Effector CD8-positive, alpha-beta T cell (primary cell): Measurements from ENCODE around the gene ZDHHC17.
"Not testable (repeated sequence)": the region's sequence is repeated elsewhere in the genome, so short reads cannot be mapped to it uniquely, and the experiment has no call there.

Experiments
- DNase-seq: peaks from one replicate; lab custom pipeline; 2025; lab: John Stamatoyannopoulos, UW

The ZDHHC17 gene

GRCh38 chr12:76766161-76766560 lies 2.2 kb downstream of the ZDHHC17 start:
- DNase-seq = no peak

GRCh38 chr12:76768576-76768975 lies 4.7 kb downstream of the ZDHHC17 start:
- DNase-seq = no peak

GRCh38 chr12:76777765-76778216 lies 13.9 kb downstream of the ZDHHC17 start:
- DNase-seq = no peak

- no peak for DNase-seq
Measured at GRCh38 chr12:76778364-76778763, 14.4 kb downstream of the ZDHHC17 start.

- DNase-seq = not testable (repeated sequence)
Measured at GRCh38 chr12:76779310-76779709, 15.4 kb downstream of the ZDHHC17 start.

GRCh38 chr12:76781321-76781720 lies 17.4 kb downstream of the ZDHHC17 start:
- no peak for DNase-seq

GRCh38 chr12:76782526-76782925 lies 18.6 kb downstream of the ZDHHC17 start:
- DNase-seq = no peak

- DNase-seq = no peak
Measured at GRCh38 chr12:76784600-76785051, 20.7 kb downstream of the ZDHHC17 start.

- DNase-seq = no peak
Measured at GRCh38 chr12:76785407-76785806, 21.5 kb downstream of the ZDHHC17 start.

- DNase-seq = no peak
Measured at GRCh38 chr12:76786986-76787385, 23.1 kb downstream of the ZDHHC17 start.

GRCh38 chr12:76787689-76788088 lies 23.8 kb downstream of the ZDHHC17 start:
- DNase-seq = no peak

GRCh38 chr12:76789335-76790050 lies 25.6 kb downstream of the ZDHHC17 start:
- DNase-seq = no peak

GRCh38 chr12:76790564-76791552 lies 26.9 kb downstream of the ZDHHC17 start:
- no peak for DNase-seq

- DNase-seq = no peak
Measured at GRCh38 chr12:76792828-76793227, 28.9 kb downstream of the ZDHHC17 start.

GRCh38 chr12:76798864-76799263 lies 34.9 kb downstream of the ZDHHC17 start:
- DNase-seq = no peak

GRCh38 chr12:76799362-76799761 lies 35.4 kb downstream of the ZDHHC17 start:
- DNase-seq = no peak

- DNase-seq = no peak
Measured at GRCh38 chr12:76802060-76802459, 38.1 kb downstream of the ZDHHC17 start.

GRCh38 chr12:76804435-76804976 lies 40.6 kb downstream of the ZDHHC17 start:
- no peak for DNase-seq

GRCh38 chr12:76810671-76811419 lies 46.9 kb downstream of the ZDHHC17 start:
- no peak for DNase-seq

GRCh38 chr12:76811976-76812375 lies 48.1 kb downstream of the ZDHHC17 start:
- DNase-seq = no peak

GRCh38 chr12:76813265-76813664 lies 49.4 kb downstream of the ZDHHC17 start:
- no peak for DNase-seq

- DNase-seq = no peak
Measured at GRCh38 chr12:76813972-76814371, 50.1 kb downstream of the ZDHHC17 start.
